Uterus (tissue), 2 donors: ENCODE results near the gene PRR3.
A peak's percentile ranks its signal among the peaks of the same experiment; 100 is the strongest.
"Not testable (repeated sequence)": the region's sequence is repeated elsewhere in the genome, so short reads cannot be mapped to it uniquely, and the experiment has no call there.

Experiments
- POLR2A ChIP-seq, 2 donors: fragments of 450-650 bp; IDR thresholded peaks; one replicate each; pipeline ENCODE4 v1.6.1; 2016; ENCODE audit warnings: antibody characterized with exemption in 2 of 2, mild to moderate bottlenecking in 1 of 2, moderate library complexity in 1 of 2
- TF ChIP-seq, protein P1 (sequence below), 4 experiments: fragments of 200-600 bp in 2 of 4; fragments of 450-650 bp in 2 of 4; sonication (generic) in 2 of 4; IDR thresholded peaks; one replicate each; pipeline ENCODE4 v1.5.1; 2016 to 2019; ENCODE audit warnings: antibody characterized with exemption in 4 of 4, mild to moderate bottlenecking in 2 of 4, moderate library complexity in 1 of 4

DNA sequence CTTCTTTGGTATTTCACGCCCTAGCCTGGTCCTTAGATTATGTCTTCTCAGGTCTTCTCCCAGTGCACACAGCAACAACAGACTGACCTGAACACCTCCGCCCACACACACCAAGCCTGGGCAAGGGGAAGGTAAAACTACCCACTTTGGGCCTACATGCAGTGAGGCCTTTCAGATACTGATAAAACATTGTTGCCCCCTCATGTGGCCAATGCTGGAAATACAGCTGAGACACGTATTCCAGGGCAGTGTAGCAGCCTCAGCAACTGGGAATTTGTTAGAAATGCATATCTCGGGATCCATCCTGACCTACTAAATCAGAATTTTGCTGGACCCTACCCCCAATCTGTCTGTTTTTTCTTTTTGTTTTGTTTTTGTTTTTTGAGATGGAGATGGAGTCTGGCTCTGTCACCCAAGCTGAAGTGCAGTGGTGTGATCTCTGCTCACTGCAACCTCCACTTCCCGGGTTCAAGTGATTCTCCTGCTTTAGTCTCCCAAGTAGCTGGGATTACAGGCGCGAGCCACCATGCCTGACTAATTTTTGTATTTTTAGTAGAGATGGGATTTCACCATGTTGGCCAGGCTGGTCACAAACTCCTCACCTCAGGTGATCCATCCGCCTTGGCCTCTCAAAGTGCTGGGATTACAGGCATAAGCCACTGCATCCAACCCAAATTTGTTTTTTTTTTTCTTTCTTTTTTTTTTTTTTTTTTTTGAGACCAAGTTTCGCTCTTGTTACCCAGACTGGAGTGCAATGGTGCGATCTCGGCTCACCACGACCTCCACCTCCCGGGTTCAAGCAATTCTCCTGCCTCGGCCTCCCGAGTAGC is 40.4 kb downstream of the PRR3 start:
- TF ChIP-seq, protein P1, sequence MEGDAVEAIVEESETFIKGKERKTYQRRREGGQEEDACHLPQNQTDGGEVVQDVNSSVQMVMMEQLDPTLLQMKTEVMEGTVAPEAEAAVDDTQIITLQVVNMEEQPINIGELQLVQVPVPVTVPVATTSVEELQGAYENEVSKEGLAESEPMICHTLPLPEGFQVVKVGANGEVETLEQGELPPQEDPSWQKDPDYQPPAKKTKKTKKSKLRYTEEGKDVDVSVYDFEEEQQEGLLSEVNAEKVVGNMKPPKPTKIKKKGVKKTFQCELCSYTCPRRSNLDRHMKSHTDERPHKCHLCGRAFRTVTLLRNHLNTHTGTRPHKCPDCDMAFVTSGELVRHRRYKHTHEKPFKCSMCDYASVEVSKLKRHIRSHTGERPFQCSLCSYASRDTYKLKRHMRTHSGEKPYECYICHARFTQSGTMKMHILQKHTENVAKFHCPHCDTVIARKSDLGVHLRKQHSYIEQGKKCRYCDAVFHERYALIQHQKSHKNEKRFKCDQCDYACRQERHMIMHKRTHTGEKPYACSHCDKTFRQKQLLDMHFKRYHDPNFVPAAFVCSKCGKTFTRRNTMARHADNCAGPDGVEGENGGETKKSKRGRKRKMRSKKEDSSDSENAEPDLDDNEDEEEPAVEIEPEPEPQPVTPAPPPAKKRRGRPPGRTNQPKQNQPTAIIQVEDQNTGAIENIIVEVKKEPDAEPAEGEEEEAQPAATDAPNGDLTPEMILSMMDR (IDR thresholded peaks at IDR 0.05), result peak; percentile 55 to 82 (median 76)
- TF ChIP-seq POLR2A (IDR thresholded peaks at IDR 0.05), result not testable (repeated sequence)
